Occipital lobe (tissue), 2 donors: ENCODE results near the gene RAP1GAP. TPM values are rescaled to one million over a fixed set of nuclear protein-coding genes. Genes with fewer than 3 reads are reported as not detected.
"Not testable (repeated sequence)": the region's sequence is repeated elsewhere in the genome, so short reads cannot be mapped to it uniquely, and the experiment has no call there.

Experiments
- DNase-seq: peaks from one replicate; lab custom pipeline; 2025; lab: John Stamatoyannopoulos, UW
- total RNA-seq: library from RNA; depleted of rRNA; stranded (reverse); fragments of >200 nt; gene quantifications from one replicate; pipeline ENCODE4 v1.2.3, GENCODE V29; 2014

RAP1GAP gene
- total RNA-seq, 1 donor from 2014 or later = 26.4 TPM

- no peak for DNase-seq
Observed at GRCh38 chr1:21572221-21572620, 96.9 kb downstream of the RAP1GAP start.

DNA sequence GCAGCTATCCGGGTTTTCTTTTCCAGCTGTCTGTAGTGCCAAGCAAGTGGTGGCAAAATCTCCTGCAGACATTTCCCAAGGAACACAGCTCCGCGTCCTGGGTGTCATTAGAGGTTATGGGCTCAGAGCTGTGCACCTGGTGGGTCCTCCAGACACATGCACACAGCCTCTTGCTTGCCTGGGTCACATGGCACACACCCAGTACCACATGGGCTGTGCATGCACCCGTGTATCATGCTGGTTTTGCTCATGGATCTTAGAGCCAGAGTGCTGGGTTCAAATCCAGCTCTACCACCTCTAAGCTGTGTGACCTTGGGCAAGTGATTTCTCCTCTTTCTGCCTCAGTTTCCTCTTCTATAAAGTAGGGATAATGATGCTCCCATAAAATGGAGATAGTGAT lies 98.3 kb downstream of the RAP1GAP start:
- DNase-seq = no peak

GRCh38 chr1:21570528-21570875 lies 98.7 kb downstream of the RAP1GAP start:
- no peak for DNase-seq

- no peak for DNase-seq
Observed at GRCh38 chr1:21569820-21570527, 99.2 kb downstream of the RAP1GAP start.

GRCh38 chr1:21568809-21569385 lies 100.3 kb downstream of the RAP1GAP start:
- no peak for DNase-seq

- no peak for DNase-seq
Observed at GRCh38 chr1:21568006-21568746, 101.0 kb downstream of the RAP1GAP start.

DNA sequence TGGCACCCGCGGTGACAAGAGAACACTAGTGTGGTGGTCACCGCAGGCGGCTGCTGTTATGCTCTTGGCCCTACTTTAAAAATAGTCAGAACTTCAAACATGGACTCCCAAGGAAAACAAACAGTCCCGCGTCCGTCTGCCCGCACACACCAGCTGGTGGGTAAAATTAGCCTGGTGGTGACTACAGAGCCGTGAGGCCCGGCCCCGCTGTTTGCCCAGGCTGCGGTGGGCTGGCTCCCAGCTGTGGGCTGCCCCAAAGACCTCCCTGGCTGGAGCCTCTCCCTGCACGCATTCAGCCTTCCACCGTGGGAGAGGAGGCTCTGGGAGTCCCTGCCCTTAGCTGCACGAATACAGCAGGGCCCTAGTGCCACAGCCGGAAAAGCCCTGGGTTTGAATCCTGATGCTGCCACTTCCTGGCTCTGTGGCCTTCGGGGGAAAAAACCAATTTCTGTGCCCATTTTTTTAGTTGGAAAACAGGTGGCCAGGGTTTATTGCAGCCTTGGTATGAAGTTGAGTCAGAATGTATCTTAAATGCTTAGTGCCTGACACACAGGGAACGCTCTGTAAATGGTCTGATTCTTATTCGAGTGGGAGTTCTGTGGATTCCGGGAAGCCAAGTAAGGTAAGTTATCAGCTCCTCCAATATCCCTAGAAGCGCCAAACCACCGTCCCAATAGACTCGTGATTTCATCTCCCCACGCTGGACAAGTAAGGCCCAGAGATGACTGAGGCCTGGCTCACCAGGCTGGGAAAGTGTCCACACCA lies 101.7 kb downstream of the RAP1GAP start:
- no peak for DNase-seq

GRCh38 chr1:21566361-21566760 lies 102.8 kb downstream of the RAP1GAP start:
- DNase-seq = not testable (repeated sequence)

DNA sequence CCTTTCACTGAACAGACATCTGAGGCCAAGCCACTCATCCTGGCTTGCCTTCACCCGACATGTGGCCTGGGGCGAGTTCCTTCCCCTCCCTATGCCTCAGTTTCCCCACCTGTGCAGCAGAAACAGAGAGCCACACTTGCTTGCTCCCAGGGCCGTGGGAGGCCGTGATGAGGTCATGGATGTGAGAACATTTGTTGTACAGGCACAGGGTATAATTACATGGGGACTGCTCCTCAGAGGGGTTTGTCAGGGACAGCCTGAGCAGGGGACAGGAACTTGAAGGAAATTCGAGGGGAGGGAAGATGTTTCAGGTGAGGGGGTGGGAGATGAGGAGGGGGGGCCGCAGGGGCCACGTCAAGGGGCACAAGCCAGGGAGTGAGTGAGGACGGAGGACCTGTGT lies 103.9 kb downstream of the RAP1GAP start:
- DNase-seq = no peak

- DNase-seq = no peak
Observed at GRCh38 chr1:21564521-21565095, 104.5 kb downstream of the RAP1GAP start.

- no peak for DNase-seq
Observed at GRCh38 chr1:21563971-21564370, 105.2 kb downstream of the RAP1GAP start.

DNA sequence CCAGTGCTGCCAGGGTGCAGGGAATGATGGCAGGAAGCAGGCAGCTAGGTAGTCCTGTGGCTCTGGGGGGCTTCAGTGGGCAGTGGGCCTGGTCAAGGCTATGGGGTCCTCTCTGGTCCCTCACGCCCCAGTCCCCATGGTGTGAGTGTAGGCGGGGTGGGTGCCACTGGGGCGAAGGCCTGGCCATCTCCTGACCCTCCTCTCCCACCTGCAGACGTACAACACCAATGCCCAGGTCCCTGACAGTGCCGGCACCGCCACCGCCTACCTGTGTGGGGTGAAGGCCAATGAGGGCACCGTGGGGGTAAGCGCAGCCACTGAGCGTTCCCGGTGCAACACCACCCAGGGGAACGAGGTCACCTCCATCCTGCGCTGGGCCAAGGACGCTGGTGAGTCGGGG lies 106.3 kb downstream of the RAP1GAP start:
- no peak for DNase-seq

- no peak for DNase-seq
Observed at GRCh38 chr1:21560916-21561638, 108.1 kb downstream of the RAP1GAP start.

DNA sequence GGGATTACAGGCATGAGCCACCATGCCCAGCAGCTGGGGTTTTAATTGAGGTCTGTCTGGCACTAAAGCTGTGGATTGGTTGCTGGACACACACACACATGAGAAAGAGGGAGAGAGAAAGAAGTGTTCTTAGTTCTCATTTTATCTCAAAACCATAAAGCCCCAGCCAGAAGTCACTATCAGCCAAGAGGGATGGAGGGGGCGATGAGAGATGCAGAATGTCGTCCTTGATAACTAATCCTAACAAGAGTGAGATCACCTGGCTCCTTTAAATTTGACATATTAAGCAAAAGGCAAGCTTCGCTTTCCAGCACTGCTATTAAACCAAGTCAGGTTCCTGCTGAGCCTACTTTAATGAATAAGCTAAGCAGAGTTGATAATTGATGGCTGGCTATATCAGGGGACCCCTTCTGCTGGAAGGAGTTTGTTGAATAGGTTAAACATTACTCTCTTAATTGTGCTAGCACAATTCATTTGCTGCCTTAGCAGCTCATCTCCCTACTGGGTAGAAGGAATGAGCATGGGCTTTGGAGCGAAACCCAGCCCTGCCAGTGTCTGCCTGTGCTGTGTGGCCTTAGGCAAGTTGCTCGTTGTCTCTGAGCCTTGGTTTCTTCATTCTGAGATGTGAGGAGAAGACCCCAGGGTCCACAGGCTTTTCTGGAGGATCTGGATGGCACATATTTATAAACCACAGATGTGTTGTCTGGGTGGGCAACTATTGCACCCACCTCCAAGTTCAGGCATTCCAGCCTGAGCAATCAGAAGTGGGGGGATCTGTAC lies 109.2 kb downstream of the RAP1GAP start:
- no peak for DNase-seq

- no peak for DNase-seq
Observed at GRCh38 chr1:21553116-21553926, 115.8 kb downstream of the RAP1GAP start.

GRCh38 chr1:21552715-21553114 lies 116.4 kb downstream of the RAP1GAP start:
- DNase-seq = no peak

GRCh38 chr1:21550866-21551475 lies 118.2 kb downstream of the RAP1GAP start:
- no peak for DNase-seq

GRCh38 chr1:21550097-21550496 lies 119.1 kb downstream of the RAP1GAP start:
- no peak for DNase-seq

GRCh38 chr1:21547876-21548275 lies 121.3 kb downstream of the RAP1GAP start:
- no peak for DNase-seq
